HUES48 (cell line): ENCODE results near the gene FTO.

Experiments
- H3K27ac ChIP-seq: one replicate; pipeline ENCODE4 v1.7.0; 2013; ENCODE audit warnings: low read depth, low read length, inconsistent platforms
- H3K27me3 ChIP-seq: 2 replicates; pipeline ENCODE4 v1.6.1; 2013; ENCODE audit warnings: mild to moderate bottlenecking, low read length; ENCODE audit not compliant: control insufficient read depth, insufficient read depth
- H3K36me3 ChIP-seq: 2 replicates; pipeline ENCODE4 v1.6.1; 2013; ENCODE audit warnings: low read length; ENCODE audit not compliant: control insufficient read depth, insufficient read depth
- H3K4me1 ChIP-seq: 2 replicates; pipeline ENCODE4 v1.6.1; 2013; ENCODE audit warnings: mild to moderate bottlenecking, low read length; ENCODE audit not compliant: control insufficient read depth, insufficient read depth
- H3K4me3 ChIP-seq: 2 replicates; pipeline ENCODE4 v1.5.1; 2013; ENCODE audit warnings: mild to moderate bottlenecking, low read depth, low read length
- H3K9ac ChIP-seq: 2 replicates; pipeline ENCODE4 v1.6.1; 2013; ENCODE audit warnings: mild to moderate bottlenecking, low read depth, low read length, moderate library complexity
- H3K9me3 ChIP-seq: 2 replicates; pipeline ENCODE4 v1.6.1; 2013; ENCODE audit warnings: low read length; ENCODE audit not compliant: control insufficient read depth, insufficient read depth

FTO gene

GRCh38 chr16:54193013-54193664 is 489.2 kb downstream of the FTO start:
- Histone ChIP-seq H3K9me3 (no peaks in the 10 kb centered on the region), H3K27ac (no peak overlapping the region), H3K4me3 (no peak overlapping the region; the same call in 1 of the 2 replicates), H3K4me1 (no peaks in the 10 kb centered on the region), H3K27me3 (no peaks in the 10 kb centered on the region), H3K36me3 (no peaks in the 10 kb centered on the region), H3K9ac (no peak overlapping the region)

GRCh38 chr16:54193665-54194333 is 489.8 kb downstream of the FTO start:
- no peaks in the 10 kb centered on the region for H3K27me3 ChIP-seq
- H3K9me3 ChIP-seq: no peaks in the 10 kb centered on the region
- no peak overlapping the region for H3K9ac ChIP-seq
- H3K4me1 ChIP-seq: no peaks in the 10 kb centered on the region
- no peaks in the 10 kb centered on the region for H3K36me3 ChIP-seq
- no peak overlapping the region for H3K27ac ChIP-seq
- peak overlapping the region; percentile 53 for H3K4me3 ChIP-seq

DNA sequence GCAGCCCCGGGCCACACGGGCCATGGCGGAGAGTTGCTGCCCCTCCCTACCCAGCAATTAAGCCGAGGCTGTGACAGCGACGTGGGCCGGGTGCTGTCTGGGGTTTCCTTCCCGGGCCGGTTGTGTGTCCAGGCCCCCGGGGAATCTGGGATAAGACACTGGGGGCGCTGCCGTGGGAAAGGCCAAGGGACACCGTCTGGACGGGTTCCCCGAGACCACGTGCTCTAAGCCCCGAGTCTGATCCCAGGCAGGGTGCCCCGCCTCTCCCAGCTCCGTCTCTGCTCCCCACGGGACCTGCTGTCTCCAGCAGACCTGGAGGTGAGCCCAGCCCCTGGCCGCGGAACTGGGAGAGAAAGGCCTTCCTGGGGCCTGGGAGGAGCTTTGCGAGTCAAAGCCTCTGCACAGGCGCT is 490.4 kb downstream of the FTO start:
- no peak overlapping the region for H3K9ac ChIP-seq
- no peaks in the 10 kb centered on the region for H3K27me3 ChIP-seq
- no peaks in the 10 kb centered on the region for H3K9me3 ChIP-seq
- no peak overlapping the region for H3K27ac ChIP-seq
- H3K36me3 ChIP-seq: no peaks in the 10 kb centered on the region
- no peaks in the 10 kb centered on the region for H3K4me1 ChIP-seq
- peak overlapping the region; percentile 53; the same call in 1 of the 2 replicates for H3K4me3 ChIP-seq

DNA sequence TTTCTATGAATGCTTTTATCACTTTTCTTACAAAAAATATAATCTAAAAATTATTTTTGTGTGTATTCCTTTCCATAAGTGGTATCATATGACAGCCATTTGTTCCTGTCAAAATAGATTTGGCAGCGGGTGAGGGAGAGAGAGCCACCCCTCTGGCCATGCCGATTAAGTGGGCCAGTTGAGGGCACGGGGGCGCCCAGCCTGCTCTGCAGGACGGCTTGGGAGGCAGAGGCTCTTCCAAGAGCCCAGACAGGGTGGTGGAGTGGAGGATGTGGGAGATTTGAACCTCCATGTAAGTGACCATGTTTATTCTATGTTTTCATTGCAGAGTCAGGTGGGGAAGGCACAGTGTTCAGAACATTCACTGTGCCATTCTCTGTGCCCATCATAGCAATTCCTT is 493.8 kb downstream of the FTO start:
- no peak overlapping the region for H3K9ac ChIP-seq
- H3K27ac ChIP-seq: no peak overlapping the region
- no peaks in the 10 kb centered on the region for H3K27me3 ChIP-seq
- no peaks in the 10 kb centered on the region for H3K9me3 ChIP-seq
- no peaks in the 10 kb centered on the region for H3K4me1 ChIP-seq
- H3K4me3 ChIP-seq: no peak overlapping the region
- H3K36me3 ChIP-seq: no peaks in the 10 kb centered on the region

- H3K9ac ChIP-seq: no peak overlapping the region
- no peaks in the 10 kb centered on the region for H3K4me1 ChIP-seq
Observed at GRCh38 chr16:54199487-54200160, 495.7 kb downstream of the FTO start.

GRCh38 chr16:54200161-54200534 is 496.2 kb downstream of the FTO start:
- Histone ChIP-seq H3K27ac (no peak overlapping the region), H3K36me3 (no peaks in the 10 kb centered on the region), H3K9ac (no peak overlapping the region), H3K9me3 (no peaks in the 10 kb centered on the region), H3K4me3 (no peak overlapping the region), H3K4me1 (no peaks in the 10 kb centered on the region), H3K27me3 (no peaks in the 10 kb centered on the region)

More at GRCh38 chr16:54199487-54200160, 495.7 kb downstream of the FTO start:
- H3K4me3 ChIP-seq: no peak overlapping the region
- H3K27me3 ChIP-seq: no peaks in the 10 kb centered on the region
- H3K36me3 ChIP-seq: no peaks in the 10 kb centered on the region
- no peak overlapping the region for H3K27ac ChIP-seq
- no peaks in the 10 kb centered on the region for H3K9me3 ChIP-seq

DNA sequence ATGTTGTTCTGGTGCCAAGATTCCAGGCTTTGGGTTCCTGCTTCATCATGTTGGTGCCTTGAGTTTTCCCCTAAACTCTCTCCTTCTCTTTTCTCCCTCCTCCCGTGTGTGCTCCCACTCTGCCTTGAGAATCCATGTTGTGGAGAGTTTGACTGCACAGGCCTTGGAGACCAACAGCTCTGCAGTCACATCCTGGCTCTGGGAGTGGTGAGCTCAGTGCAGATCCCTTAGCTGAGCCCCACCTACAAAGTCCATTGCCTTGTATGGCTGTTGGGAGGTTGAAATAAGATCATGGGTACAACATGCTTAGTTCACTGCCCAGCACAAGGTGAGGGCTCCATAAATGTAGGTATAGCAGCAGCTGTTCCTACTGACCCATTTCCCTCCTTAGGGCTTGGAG is 496.8 kb downstream of the FTO start:
- H3K9ac ChIP-seq: no peak overlapping the region
- no peaks in the 10 kb centered on the region for H3K4me1 ChIP-seq
- H3K4me3 ChIP-seq: no peak overlapping the region
- H3K36me3 ChIP-seq: no peaks in the 10 kb centered on the region
- H3K27me3 ChIP-seq: no peaks in the 10 kb centered on the region
- H3K27ac ChIP-seq: no peak overlapping the region
- H3K9me3 ChIP-seq: no peaks in the 10 kb centered on the region

DNA sequence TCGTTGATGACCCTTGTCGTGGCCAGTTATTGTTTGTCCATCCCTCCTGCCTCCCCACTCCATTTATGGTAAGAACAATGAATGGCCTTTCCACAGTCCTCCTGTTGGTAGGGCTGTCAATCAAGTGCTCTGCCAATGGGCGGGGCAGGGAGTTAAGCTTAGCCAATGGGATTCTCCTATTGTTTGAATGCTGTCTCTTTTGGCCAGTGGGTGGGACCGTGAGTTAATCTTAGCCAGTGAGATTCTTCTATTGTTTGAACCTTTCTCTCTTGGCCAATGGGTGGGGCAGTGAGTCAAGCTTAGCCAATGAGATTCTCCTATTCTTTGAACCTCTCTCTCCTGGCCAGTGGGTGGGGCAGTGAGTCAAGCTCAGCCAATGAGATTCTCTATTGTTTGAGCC is 497.2 kb downstream of the FTO start:
- Histone ChIP-seq H3K4me3 (no peak overlapping the region), H3K4me1 (no peaks in the 10 kb centered on the region), H3K9me3 (no peaks in the 10 kb centered on the region), H3K27me3 (no peaks in the 10 kb centered on the region), H3K36me3 (no peaks in the 10 kb centered on the region), H3K9ac (no peak overlapping the region), H3K27ac (no peak overlapping the region)
